Astrocyte of the cerebellum (primary cell): Measurements from ENCODE around the gene NDOR1.

Experiments used
- DNase-seq: peaks from one replicate; pipeline ENCODE4 v3.0.0-alpha.2; 2011; ENCODE audit warnings: low read depth
- H3K4me3 ChIP-seq: 2 replicates; pipeline ENCODE4 v1.5.1; 2011; ENCODE audit warnings: mild to moderate bottlenecking, low read depth, low read length, moderate library complexity
- in situ Hi-C: cut with HindIII; loops from 2 replicates; pipeline ENCODE4 v1.10.0; 2017; ENCODE audit warnings: low sequenced_read_pairs
- TF ChIP-seq, protein P1 (sequence below): IDR thresholded peaks from 2 replicates; pipeline ENCODE4 v1.5.1; 2012; ENCODE audit warnings: low read length, low read depth, moderate library complexity, mild to moderate bottlenecking; ENCODE audit errors: missing control alignments

The NDOR1 gene

DNA sequence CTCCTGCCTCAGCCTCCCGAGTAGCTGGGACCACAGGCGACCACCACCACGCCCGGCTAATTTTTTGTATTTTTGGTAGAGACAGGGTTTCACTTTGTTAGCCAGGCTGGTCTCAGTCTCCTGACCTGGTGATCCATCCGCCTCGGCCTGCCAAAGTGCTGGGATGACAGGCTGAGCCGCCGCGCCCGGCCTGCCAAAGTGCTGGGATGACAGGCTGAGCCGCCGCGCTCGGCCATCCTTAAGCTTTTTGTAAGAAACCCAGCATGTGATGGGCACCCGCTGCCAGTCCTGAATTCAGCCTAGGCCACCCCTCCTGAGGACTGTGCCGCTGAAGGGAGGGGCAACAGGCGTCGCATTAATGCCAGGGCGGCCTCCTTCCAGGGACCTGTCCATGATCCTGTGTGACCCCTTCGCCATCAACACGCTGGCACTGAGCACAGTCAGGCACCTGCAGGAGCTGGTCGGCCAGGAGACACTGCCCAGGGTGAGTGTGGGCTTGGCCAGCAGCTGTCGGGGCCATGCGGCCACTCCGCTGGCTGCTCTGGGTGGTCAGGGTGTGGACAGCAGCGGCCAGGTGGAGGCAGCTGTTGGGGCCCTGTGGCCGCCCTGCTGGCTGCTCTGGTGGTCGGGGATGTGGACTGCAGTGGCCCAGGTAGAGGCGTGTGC, 60.1 kb downstream of the NDOR1 start:
- no peak for DNase-seq
- no peak overlapping the region for H3K4me3 ChIP-seq
- TF ChIP-seq, protein P1, sequence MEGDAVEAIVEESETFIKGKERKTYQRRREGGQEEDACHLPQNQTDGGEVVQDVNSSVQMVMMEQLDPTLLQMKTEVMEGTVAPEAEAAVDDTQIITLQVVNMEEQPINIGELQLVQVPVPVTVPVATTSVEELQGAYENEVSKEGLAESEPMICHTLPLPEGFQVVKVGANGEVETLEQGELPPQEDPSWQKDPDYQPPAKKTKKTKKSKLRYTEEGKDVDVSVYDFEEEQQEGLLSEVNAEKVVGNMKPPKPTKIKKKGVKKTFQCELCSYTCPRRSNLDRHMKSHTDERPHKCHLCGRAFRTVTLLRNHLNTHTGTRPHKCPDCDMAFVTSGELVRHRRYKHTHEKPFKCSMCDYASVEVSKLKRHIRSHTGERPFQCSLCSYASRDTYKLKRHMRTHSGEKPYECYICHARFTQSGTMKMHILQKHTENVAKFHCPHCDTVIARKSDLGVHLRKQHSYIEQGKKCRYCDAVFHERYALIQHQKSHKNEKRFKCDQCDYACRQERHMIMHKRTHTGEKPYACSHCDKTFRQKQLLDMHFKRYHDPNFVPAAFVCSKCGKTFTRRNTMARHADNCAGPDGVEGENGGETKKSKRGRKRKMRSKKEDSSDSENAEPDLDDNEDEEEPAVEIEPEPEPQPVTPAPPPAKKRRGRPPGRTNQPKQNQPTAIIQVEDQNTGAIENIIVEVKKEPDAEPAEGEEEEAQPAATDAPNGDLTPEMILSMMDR: no peak
- in situ Hi-C loops: loop anchor here (5.0 kb wide), 1 partner anchor 147 kb away; no protein-coding TSS in a partner anchor

- in situ Hi-C loops: loop anchor here (5.0 kb wide), 1 partner anchor 146 kb away; no protein-coding TSS in a partner anchor
- TF ChIP-seq, protein P1: no peak
- DNase-seq: no peak
- H3K4me3 ChIP-seq: no peak overlapping the region
Measured at GRCh38 chr9:137266162-137266527, 60.6 kb downstream of the NDOR1 start.
